Parathyroid adenoma (tissue), 2 donors: ENCODE measurements around the gene KIFC3.
A peak's percentile ranks its signal among the peaks of the same experiment; 100 is the strongest.

Experiments used
- H2AFZ ChIP-seq: fragments of 300-600 bp; sonication (generic); one replicate; pipeline ENCODE4 v1.7.0; 2017; ENCODE audit warnings: antibody characterized with exemption, mild to moderate bottlenecking
- H3K27ac ChIP-seq: fragments of 300-600 bp; sonication (generic); one replicate; pipeline ENCODE4 v1.7.0; 2017
- H3K27me3 ChIP-seq: fragments of 300-600 bp; sonication (generic); one replicate; pipeline ENCODE4 v1.7.0; 2017; ENCODE audit warnings: low read length; ENCODE audit not compliant: control insufficient read depth, insufficient read depth
- H3K36me3 ChIP-seq: fragments of 300-600 bp; sonication (generic); one replicate; pipeline ENCODE4 v1.7.0; 2017; ENCODE audit warnings: low read length; ENCODE audit not compliant: control insufficient read depth, insufficient read depth
- H3K4me1 ChIP-seq: fragments of 300-600 bp; sonication (generic); one replicate; pipeline ENCODE4 v1.7.0; 2017; ENCODE audit warnings: control low read depth
- H3K4me2 ChIP-seq: fragments of 300-600 bp; sonication (generic); one replicate; pipeline ENCODE4 v1.7.0; 2017; ENCODE audit warnings: low read length
- H3K4me3 ChIP-seq: fragments of 300-600 bp; sonication (generic); one replicate; pipeline ENCODE4 v1.7.0; 2017; ENCODE audit warnings: low read depth, low read length
- H3K79me2 ChIP-seq: fragments of 300-600 bp; sonication (generic); one replicate; pipeline ENCODE4 v1.7.0; 2017; ENCODE audit warnings: control low read depth
- H3K9ac ChIP-seq: fragments of 300-600 bp; sonication (generic); one replicate; pipeline ENCODE4 v1.7.0; 2017; ENCODE audit warnings: mild to moderate bottlenecking
- H3K9me3 ChIP-seq: fragments of 300-600 bp; sonication (generic); one replicate; pipeline ENCODE4 v1.7.0; 2017; ENCODE audit warnings: low read length; ENCODE audit not compliant: control insufficient read depth
- CTCF ChIP-seq: fragments of 300-600 bp; sonication (generic); IDR thresholded peaks from one replicate; pipeline ENCODE4 v1.7.0; 2017; ENCODE audit warnings: antibody characterized with exemption, mild to moderate bottlenecking
- donor health status: primary hyperparathyroidism.

The KIFC3 gene

GRCh38 chr16:57799600-57800199 is 2.6 kb downstream of the KIFC3 start:
- no peak for TF ChIP-seq CTCF
- peaks cover 17% of the 10 kb centered on the region for H3K4me1 ChIP-seq
- no peak overlapping the region for H3K4me2 ChIP-seq
- peaks cover 12% of the 10 kb centered on the region for H3K79me2 ChIP-seq
- no peak overlapping the region for H3K9ac ChIP-seq
- no peak overlapping the region for H3K4me3 ChIP-seq
- H3K27me3 ChIP-seq = no peaks in the 10 kb centered on the region
- peak overlapping the region; percentile 11 for H3K27ac ChIP-seq
- no peaks in the 10 kb centered on the region for H3K9me3 ChIP-seq
- H2AFZ ChIP-seq = no peak overlapping the region
- no peaks in the 10 kb centered on the region for H3K36me3 ChIP-seq

GRCh38 chr16:57798953-57799599 is 3.2 kb downstream of the KIFC3 start:
- Histone ChIP-seq H2AFZ (no peak overlapping the region), H3K9ac (no peak overlapping the region), H3K4me3 (no peak overlapping the region), H3K36me3 (no peaks in the 10 kb centered on the region), H3K4me2 (no peak overlapping the region), H3K27ac (peak overlapping the region; percentile 79), H3K27me3 (no peaks in the 10 kb centered on the region), H3K79me2 (peaks cover 16% of the 10 kb centered on the region), H3K9me3 (no peaks in the 10 kb centered on the region), H3K4me1 (peaks cover 17% of the 10 kb centered on the region)
- no peak for TF ChIP-seq CTCF

- no peaks in the 10 kb centered on the region for H3K9me3 ChIP-seq
- no peaks in the 10 kb centered on the region for H3K27me3 ChIP-seq
- H3K36me3 ChIP-seq = no peaks in the 10 kb centered on the region
- H3K4me1 ChIP-seq = peaks cover 17% of the 10 kb centered on the region
- H3K79me2 ChIP-seq = peaks cover 16% of the 10 kb centered on the region
- TF ChIP-seq CTCF = no peak
- no peak overlapping the region for H3K9ac ChIP-seq
- peak overlapping the region; percentile 46 for H3K4me3 ChIP-seq
- peak overlapping the region; percentile 56 for H3K4me2 ChIP-seq
- H3K27ac ChIP-seq = peak overlapping the region; percentile 79
- H2AFZ ChIP-seq = peak overlapping the region; percentile 68
Observed at GRCh38 chr16:57798267-57798810, 4.0 kb downstream of the KIFC3 start.

GRCh38 chr16:57797526-57798266 is 4.6 kb downstream of the KIFC3 start:
- H3K4me2 ChIP-seq = peak overlapping the region; percentile 56
- H3K9me3 ChIP-seq = no peaks in the 10 kb centered on the region
- no peaks in the 10 kb centered on the region for H3K36me3 ChIP-seq
- peak overlapping the region; percentile 79 for H3K27ac ChIP-seq
- H3K4me3 ChIP-seq = peak overlapping the region; percentile 46
- no peak for TF ChIP-seq CTCF
- H2AFZ ChIP-seq = peak overlapping the region; percentile 68
- peaks cover 16% of the 10 kb centered on the region for H3K79me2 ChIP-seq
- H3K9ac ChIP-seq = no peak overlapping the region
- no peaks in the 10 kb centered on the region for H3K27me3 ChIP-seq
- peaks cover 17% of the 10 kb centered on the region for H3K4me1 ChIP-seq
